Occipital lobe (tissue), 2 donors: ENCODE results near the gene CR1L. TPM values are rescaled to one million over a fixed set of nuclear protein-coding genes. Genes with fewer than 3 reads are reported as not detected.
"Not testable (repeated sequence)": the region's sequence is repeated elsewhere in the genome, so short reads cannot be mapped to it uniquely, and the experiment has no call there.

Experiments used
- DNase-seq: peaks from one replicate; lab custom pipeline; 2025; lab: John Stamatoyannopoulos, UW
- total RNA-seq: library from RNA; depleted of rRNA; stranded (reverse); fragments of >200 nt; gene quantifications from one replicate; pipeline ENCODE4 v1.2.3, GENCODE V29; 2014

CR1L gene
- total RNA-seq, 1 donor from 2014 or later: 0.16 TPM

GRCh38 chr1:207646171-207646570 is 1.2 kb downstream of the CR1L start:
- no peak for DNase-seq

DNA sequence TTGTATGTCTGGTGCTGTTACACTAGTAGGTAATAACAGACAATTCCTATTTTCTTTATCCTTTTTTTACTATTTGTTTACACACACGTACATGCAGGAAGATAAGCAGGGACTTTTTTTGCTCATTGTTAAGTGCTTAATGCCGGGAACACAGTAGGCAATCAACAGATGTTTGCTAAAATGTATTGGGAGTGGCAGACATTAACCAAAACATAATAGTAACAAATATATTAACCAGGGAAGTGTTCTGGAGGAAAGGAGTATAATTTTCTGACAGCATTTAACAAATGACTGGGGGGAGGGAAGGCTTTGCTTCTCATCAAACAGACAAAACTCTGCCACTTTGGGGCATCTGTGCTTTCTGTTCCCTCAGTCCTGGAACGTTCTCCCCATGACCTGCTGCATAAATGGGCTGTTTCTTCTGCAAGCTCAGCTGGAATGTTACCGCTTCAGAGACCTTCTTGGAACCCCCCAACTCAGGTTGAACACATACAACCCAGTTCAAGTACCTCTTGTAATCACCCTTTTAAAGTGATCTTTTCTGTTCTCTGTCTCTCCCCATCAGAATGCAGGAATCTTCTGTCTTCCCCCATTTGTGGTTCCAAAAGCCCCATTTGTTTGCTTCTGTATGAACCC is 2.1 kb downstream of the CR1L start:
- no peak for DNase-seq

GRCh38 chr1:207647671-207648333 is 2.9 kb downstream of the CR1L start:
- no peak for DNase-seq

GRCh38 chr1:207648334-207649209 is 3.6 kb downstream of the CR1L start:
- no peak for DNase-seq

DNA sequence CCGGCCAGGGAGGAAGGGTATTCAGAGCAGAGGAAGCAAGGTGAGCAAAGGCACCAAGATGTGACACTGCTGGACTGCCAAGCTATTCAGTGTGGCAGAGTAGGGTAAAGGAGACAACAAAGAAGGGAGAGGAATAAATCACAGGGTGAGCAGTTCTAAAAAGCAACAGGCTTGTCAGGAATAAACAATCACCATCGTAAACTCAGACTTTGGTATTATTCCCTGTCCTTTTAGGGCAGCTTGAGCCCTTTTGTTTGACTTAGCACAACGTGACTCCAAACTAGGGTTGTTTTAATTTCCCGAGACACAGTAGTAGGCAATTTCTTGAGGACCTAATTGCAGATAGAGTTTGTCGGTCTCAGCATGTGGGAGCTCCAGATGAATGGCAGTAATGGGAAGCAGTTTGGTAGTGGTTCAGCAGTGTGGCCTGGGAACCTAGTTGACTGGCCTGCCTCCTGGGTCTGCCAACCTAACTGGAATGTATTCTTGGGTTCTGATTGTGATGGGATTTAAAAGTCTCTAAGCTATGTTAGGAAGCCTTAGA is 4.3 kb downstream of the CR1L start:
- no peak for DNase-seq

DNA sequence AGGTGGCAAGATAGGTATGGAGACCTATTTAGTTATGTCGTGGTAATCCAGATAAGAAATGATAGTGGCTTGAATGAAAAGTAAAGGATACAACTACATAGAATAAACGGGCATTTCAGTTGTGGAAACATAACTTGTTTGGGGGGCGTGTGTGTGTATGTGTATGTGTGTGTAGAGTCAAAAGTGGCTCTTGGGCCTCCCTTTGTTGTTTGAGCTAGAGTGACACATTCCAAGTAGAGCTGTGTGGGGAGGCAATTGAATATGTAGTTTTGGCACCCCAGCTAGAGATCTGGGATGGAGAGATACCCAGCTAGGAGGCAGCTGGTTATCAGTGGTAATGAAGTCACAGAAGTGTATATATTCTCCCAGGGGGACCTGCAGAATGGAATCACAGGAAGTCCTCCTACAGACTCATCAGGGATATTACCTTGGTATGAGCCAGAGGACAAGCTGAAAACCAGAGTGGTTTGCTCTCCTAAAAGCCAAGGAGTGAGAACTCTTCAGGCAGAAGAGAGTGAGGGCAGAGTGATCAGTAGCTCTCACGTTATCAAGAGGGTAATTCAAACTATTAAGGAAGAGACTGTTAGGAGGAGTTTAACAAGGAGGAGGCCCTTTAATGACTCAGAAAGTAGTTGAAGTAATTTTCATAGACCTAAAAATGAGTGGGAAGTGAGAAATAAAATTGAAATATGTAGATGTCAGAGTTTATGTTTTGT is 5.1 kb downstream of the CR1L start:
- no peak for DNase-seq

- no peak for DNase-seq
Observed at GRCh38 chr1:207651583-207651982, 6.7 kb downstream of the CR1L start.

GRCh38 chr1:207654320-207654719 is 9.4 kb downstream of the CR1L start:
- DNase-seq: no peak

DNA sequence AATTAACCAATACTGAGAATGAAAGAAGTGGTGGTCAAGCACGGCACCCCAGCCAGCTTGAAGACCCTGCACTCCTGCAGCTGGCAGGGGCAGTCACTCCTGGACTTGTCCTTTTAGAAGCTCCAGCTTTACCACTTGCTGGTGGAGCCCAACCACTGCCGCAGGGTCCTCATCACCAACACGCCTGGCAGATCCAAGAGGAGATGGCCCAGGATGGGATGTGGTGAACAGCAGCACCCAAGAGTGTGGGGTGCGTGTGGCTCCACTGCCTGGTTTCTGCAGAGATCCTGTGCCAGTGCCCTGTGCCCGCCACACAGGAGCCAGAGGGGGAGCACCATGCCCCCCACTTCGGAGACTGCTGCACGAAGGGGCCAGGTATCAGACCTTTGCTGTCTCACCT is 13.5 kb downstream of the CR1L start:
- DNase-seq: no peak

- DNase-seq: no peak
Observed at GRCh38 chr1:207658904-207659485, 14.1 kb downstream of the CR1L start.

DNA sequence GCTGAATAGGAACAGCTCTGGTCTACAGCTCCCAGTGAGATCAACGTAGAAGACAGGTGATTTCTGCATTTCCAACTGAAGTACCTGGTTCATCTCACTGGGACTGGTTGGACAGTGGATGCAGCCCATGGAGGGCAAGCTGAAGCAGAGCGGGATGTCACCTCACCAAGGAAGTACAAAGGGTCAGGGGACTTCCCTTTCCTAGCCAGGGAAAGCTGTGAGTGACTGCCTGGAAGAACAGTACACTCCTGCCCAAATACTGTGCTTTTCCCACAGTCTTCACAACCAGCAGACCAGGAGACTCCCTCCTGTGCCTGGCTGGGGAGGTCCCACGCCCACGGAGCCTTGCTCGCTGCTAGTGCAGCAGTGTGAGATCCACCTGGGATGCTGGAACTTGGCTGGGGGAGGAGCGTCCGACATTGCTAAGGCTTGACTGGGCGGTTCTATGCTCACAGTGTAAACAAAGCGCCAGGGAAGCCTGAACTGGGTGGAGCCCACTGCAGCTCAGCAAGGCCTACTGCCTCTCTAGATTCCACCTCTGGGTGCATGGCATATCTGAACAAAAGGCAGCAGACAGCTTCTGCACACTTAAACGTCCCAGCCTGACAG is 14.7 kb downstream of the CR1L start:
- DNase-seq: no peak

DNA sequence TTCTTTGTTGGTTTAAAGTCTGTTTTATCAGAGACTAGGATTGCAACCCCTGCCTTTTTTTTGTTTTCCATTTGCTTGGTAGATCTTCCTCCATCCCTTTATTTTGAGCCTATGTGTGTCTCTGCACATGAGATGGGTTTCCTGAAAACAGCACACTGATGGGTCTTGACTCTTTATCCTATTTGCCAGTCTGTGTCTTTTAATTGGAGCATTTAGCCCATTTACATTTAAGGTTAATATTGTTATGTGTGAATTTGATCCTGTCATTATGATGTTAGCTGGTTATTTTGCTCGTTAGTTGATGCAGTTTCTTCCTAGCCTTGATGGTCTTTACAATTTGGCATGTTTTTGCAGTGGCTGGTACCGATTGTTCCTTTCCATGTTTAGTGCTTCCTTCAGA is 16.5 kb downstream of the CR1L start:
- DNase-seq: not testable (repeated sequence)

GRCh38 chr1:207666342-207666741 is 21.4 kb downstream of the CR1L start:
- no peak for DNase-seq

DNA sequence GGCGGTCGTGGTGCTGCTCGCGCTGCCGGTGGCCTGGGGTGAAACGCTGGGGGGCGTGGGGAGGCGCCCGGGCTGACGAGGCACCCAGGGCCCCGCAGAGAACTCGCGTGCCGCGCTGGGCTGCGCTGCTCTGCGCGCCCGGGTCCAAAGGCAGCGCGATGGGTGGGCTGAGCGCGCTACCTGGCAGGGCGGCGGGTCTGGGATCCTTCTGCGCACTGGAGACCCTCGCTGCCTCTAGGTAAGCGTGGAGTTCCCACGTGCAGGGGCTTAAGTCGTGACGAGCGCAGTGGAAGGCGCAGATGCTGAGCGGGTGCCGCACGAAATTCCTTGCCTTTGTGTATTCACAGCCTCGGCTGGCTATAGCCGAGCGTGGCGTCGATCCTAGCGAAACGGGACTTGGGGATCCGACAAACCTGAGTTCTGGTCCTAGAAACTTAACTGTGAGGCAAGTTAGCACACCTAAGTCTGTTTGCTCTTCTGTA is 24.6 kb downstream of the CR1L start:
- DNase-seq: no peak

DNA sequence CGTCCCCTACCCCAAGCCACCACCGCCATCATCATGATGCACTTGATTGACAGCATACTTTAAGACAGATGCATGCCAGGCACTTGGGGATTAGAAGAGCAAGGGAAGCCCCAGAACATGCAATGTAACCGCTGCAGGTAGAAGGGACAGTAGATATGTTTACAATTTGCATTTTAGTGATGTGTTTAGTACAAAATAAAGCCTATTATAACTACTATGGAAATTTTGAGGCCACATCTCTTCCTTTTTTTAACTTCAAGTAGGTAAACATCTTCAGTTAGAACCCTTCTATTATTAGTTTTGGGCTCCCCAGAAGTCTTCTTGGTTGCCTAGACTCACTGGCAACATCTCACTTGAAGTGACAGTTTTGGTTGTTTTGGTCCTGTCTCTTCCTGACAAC is 25.3 kb downstream of the CR1L start:
- DNase-seq: no peak

- DNase-seq: no peak
Observed at GRCh38 chr1:207670997-207671396, 26.1 kb downstream of the CR1L start.

GRCh38 chr1:207672522-207673130 is 27.7 kb downstream of the CR1L start:
- DNase-seq: no peak

GRCh38 chr1:207673399-207673798 is 28.5 kb downstream of the CR1L start:
- DNase-seq: no peak

- no peak for DNase-seq
Observed at GRCh38 chr1:207676153-207676552, 31.2 kb downstream of the CR1L start.
